ENCODE data around the gene POPDC2.

POPDC2 gene

GRCh38 chr3:119659606-119660291, 640 bp downstream of the POPDC2 start:
- Histone ChIP-seq H3K79me2 (ENCODE audit: insufficient read depth, low read depth) (no peaks in the 10 kb centered on the region), H3K27me3 (ENCODE audit: insufficient read depth, low read depth) (no peaks in the 10 kb centered on the region), H4K20me1 (ENCODE audit: insufficient read depth) (no peaks in the 10 kb centered on the region), H3K4me2 (no peak overlapping the region), H3K36me3 (ENCODE audit: insufficient read depth) (no peaks in the 10 kb centered on the region), H3K9ac (no peak overlapping the region), H2AFZ (ENCODE audit: low read depth) (no peak overlapping the region), H3K4me1 (ENCODE audit: low read depth, poor library complexity, severe bottlenecking) (peaks cover 10% of the 10 kb centered on the region), H3K27ac (no peak overlapping the region), H3K4me3 (IDR thresholded peaks at IDR 0.05; ENCODE audit: insufficient read depth, low read depth, low read length) (no peak overlapping the region)
- TF ChIP-seq, protein P1, sequence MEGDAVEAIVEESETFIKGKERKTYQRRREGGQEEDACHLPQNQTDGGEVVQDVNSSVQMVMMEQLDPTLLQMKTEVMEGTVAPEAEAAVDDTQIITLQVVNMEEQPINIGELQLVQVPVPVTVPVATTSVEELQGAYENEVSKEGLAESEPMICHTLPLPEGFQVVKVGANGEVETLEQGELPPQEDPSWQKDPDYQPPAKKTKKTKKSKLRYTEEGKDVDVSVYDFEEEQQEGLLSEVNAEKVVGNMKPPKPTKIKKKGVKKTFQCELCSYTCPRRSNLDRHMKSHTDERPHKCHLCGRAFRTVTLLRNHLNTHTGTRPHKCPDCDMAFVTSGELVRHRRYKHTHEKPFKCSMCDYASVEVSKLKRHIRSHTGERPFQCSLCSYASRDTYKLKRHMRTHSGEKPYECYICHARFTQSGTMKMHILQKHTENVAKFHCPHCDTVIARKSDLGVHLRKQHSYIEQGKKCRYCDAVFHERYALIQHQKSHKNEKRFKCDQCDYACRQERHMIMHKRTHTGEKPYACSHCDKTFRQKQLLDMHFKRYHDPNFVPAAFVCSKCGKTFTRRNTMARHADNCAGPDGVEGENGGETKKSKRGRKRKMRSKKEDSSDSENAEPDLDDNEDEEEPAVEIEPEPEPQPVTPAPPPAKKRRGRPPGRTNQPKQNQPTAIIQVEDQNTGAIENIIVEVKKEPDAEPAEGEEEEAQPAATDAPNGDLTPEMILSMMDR (conservative IDR thresholded peaks at IDR 0.05; ENCODE audit: low read depth, low read length): no peak

GRCh38 chr3:119658994-119659393, 1.4 kb downstream of the POPDC2 start:
- Histone ChIP-seq H3K9ac (no peak overlapping the region), H3K27me3 (ENCODE audit: insufficient read depth, low read depth) (no peaks in the 10 kb centered on the region), H4K20me1 (ENCODE audit: insufficient read depth) (no peaks in the 10 kb centered on the region), H3K27ac (no peak overlapping the region), H2AFZ (ENCODE audit: low read depth) (no peak overlapping the region), H3K4me1 (ENCODE audit: low read depth, poor library complexity, severe bottlenecking) (peaks cover 10% of the 10 kb centered on the region), H3K79me2 (ENCODE audit: insufficient read depth, low read depth) (no peaks in the 10 kb centered on the region), H3K4me3 (IDR thresholded peaks at IDR 0.05; ENCODE audit: insufficient read depth, low read depth, low read length) (no peak overlapping the region), H3K4me2 (no peak overlapping the region), H3K36me3 (ENCODE audit: insufficient read depth) (no peaks in the 10 kb centered on the region)
- TF ChIP-seq, protein P1 (conservative IDR thresholded peaks at IDR 0.05; ENCODE audit: low read depth, low read length): no peak

DNA sequence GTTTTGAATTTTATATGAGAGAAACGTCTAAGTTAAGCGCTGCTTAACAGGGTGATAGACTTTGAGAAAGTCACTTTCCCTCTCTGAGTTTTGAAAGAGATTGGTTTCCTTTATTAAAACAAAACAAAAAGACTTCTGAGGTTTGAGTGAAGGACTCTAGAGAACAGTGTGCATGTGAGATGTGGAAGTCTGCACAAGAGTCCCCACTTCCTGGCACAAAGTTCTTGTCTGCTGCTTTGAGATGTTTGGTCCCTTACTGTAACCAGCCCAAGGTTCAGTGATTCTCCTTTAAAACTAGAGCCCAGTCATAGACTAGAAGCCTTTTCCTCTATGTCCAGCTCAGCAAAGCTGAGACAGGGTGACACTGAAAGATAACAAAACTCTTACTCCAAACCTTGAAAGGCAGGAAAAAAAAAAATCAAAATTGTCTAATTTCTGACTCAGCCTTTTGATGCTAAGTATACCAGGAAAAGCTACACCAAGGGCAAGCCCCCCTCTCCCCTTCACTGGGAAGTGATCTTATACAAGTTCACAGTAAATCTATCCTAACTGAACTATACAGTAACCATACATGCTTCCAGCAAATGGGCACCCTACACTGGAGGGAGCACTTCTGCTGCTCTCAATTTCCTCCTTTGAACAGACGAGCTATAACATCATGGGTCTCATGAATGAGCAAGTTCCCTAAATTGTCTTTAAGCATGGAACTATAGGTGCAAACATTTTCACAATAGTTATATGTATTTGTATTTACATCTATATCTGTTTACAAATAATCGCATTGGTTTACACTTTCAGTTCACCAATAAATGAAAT, 2.3 kb downstream of the POPDC2 start:
- Histone ChIP-seq H3K27ac (no peak overlapping the region), H3K4me2 (no peak overlapping the region), H3K27me3 (ENCODE audit: insufficient read depth, low read depth) (no peaks in the 10 kb centered on the region)

GRCh38 chr3:119653876-119654275, 6.5 kb downstream of the POPDC2 start:
- Histone ChIP-seq H3K4me3 (IDR thresholded peaks at IDR 0.05; ENCODE audit: insufficient read depth, low read depth, low read length) (no peak overlapping the region), H3K4me2 (no peak overlapping the region), H3K27me3 (ENCODE audit: insufficient read depth, low read depth) (no peaks in the 10 kb centered on the region), H3K4me1 (ENCODE audit: low read depth, poor library complexity, severe bottlenecking) (peaks cover 14% of the 10 kb centered on the region), H3K79me2 (ENCODE audit: insufficient read depth, low read depth) (no peaks in the 10 kb centered on the region), H4K20me1 (ENCODE audit: insufficient read depth) (no peaks in the 10 kb centered on the region), H3K36me3 (ENCODE audit: insufficient read depth) (no peaks in the 10 kb centered on the region), H3K27ac (no peak overlapping the region), H2AFZ (ENCODE audit: low read depth) (no peak overlapping the region), H3K9ac (no peak overlapping the region)
- TF ChIP-seq, protein P1 (conservative IDR thresholded peaks at IDR 0.05; ENCODE audit: low read depth, low read length): no peak

More for the DNA sequence above, 2.3 kb downstream of the POPDC2 start:
- Histone ChIP-seq H2AFZ (ENCODE audit: low read depth) (no peak overlapping the region), H4K20me1 (ENCODE audit: insufficient read depth) (no peaks in the 10 kb centered on the region), H3K36me3 (ENCODE audit: insufficient read depth) (no peaks in the 10 kb centered on the region), H3K4me1 (ENCODE audit: low read depth, poor library complexity, severe bottlenecking) (peaks cover 8% of the 10 kb centered on the region), H3K9ac (no peak overlapping the region), H3K4me3 (IDR thresholded peaks at IDR 0.05; ENCODE audit: insufficient read depth, low read depth, low read length) (no peak overlapping the region), H3K79me2 (ENCODE audit: insufficient read depth, low read depth) (no peaks in the 10 kb centered on the region)
- TF ChIP-seq, protein P1 (conservative IDR thresholded peaks at IDR 0.05; ENCODE audit: low read depth, low read length): no peak
